H9 (cell line): ENCODE results near the gene CDK14. TPM values are rescaled to one million over a fixed set of nuclear protein-coding genes. Genes with fewer than 3 reads are reported as not detected.
A peak's percentile ranks its signal among the peaks of the same experiment; 100 is the strongest.

ENCODE experiments used
- DNase-seq: peaks from one replicate; pipeline ENCODE4 v3.0.0-alpha.2; 2017
- H2AFZ ChIP-seq: one replicate; pipeline ENCODE4 v1.6.1; 2013; ENCODE audit warnings: mild to moderate bottlenecking, low read length, control low read depth, moderate library complexity
- H2AK5ac ChIP-seq: 2 replicates; pipeline ENCODE4 v1.6.1; 2013; ENCODE audit warnings: low read length, control low read depth, mixed read lengths; ENCODE audit not compliant: insufficient read length
- H2BK120ac ChIP-seq: one replicate; pipeline ENCODE4 v1.6.1; 2013; ENCODE audit warnings: low read depth, mild to moderate bottlenecking, low read length, control low read depth, inconsistent platforms; ENCODE audit not compliant: poor library complexity, severe bottlenecking
- H2BK12ac ChIP-seq: 2 replicates; pipeline ENCODE4 v1.6.1; 2013; ENCODE audit warnings: low read length, control low read depth, mixed read lengths, low read depth; ENCODE audit not compliant: insufficient read length
- H2BK15ac ChIP-seq: 2 replicates; pipeline ENCODE4 v1.6.1; 2013; ENCODE audit warnings: low read depth, low read length, control low read depth
- H2BK20ac ChIP-seq: one replicate; pipeline ENCODE4 v1.6.1; 2013; ENCODE audit warnings: low read depth, mild to moderate bottlenecking, low read length, control low read depth, inconsistent platforms; ENCODE audit not compliant: poor library complexity, severe bottlenecking
- H2BK5ac ChIP-seq: 2 replicates; pipeline ENCODE4 v1.6.1; 2013; ENCODE audit warnings: low read length, control low read depth, mixed read lengths; ENCODE audit not compliant: insufficient read length
- H3K14ac ChIP-seq: 2 replicates; pipeline ENCODE4 v1.6.1; 2013; ENCODE audit warnings: low read length, control low read depth; ENCODE audit not compliant: insufficient read depth
- H3K18ac ChIP-seq: 2 replicates; pipeline ENCODE4 v1.6.1; 2013; ENCODE audit warnings: low read depth, mild to moderate bottlenecking, mixed read lengths, low read length, control low read depth; ENCODE audit not compliant: insufficient read length
- H3K23ac ChIP-seq: 2 replicates; pipeline ENCODE4 v1.6.1; 2013; ENCODE audit warnings: low read length, control low read depth, mixed read lengths, low read depth; ENCODE audit not compliant: insufficient read length
- H3K23me2 ChIP-seq: 2 replicates; pipeline ENCODE4 v1.6.1; 2013; ENCODE audit warnings: low read depth, mild to moderate bottlenecking, mixed read lengths, low read length, control low read depth; ENCODE audit not compliant: insufficient read length, poor library complexity, severe bottlenecking
- H3K27ac ChIP-seq: 2 replicates; pipeline ENCODE4 v1.5.1; 2013; ENCODE audit warnings: low read length, control low read depth, mixed read lengths, low read depth; ENCODE audit not compliant: insufficient read length
- H3K27me3 ChIP-seq: 2 replicates; pipeline ENCODE4 v1.6.1; 2013; ENCODE audit warnings: low read length, control low read depth, inconsistent platforms; ENCODE audit not compliant: insufficient read depth
- H3K4ac ChIP-seq: 2 replicates; pipeline ENCODE4 v1.6.1; 2013; ENCODE audit warnings: low read depth, mild to moderate bottlenecking, control low read depth, inconsistent platforms, low read length, moderate library complexity
- H3K4me1 ChIP-seq: 2 replicates; pipeline ENCODE4 v1.6.1; 2013; ENCODE audit warnings: low read length, control low read depth, inconsistent platforms; ENCODE audit not compliant: insufficient read depth
- H3K4me2 ChIP-seq: 2 replicates; pipeline ENCODE4 v1.6.1; 2013; ENCODE audit warnings: low read length, control low read depth, mixed read lengths; ENCODE audit not compliant: insufficient read length, insufficient read depth
- H3K56ac ChIP-seq: 2 replicates; pipeline ENCODE4 v1.6.1; 2013; ENCODE audit warnings: low read depth, mild to moderate bottlenecking, mixed read lengths, low read length, control low read depth; ENCODE audit not compliant: insufficient read length
- H3K79me1 ChIP-seq: 2 replicates; pipeline ENCODE4 v1.6.1; 2013; ENCODE audit warnings: low read depth, mild to moderate bottlenecking, moderate library complexity, low read length, control low read depth, inconsistent platforms; ENCODE audit not compliant: insufficient read depth, poor library complexity, severe bottlenecking
- H3K79me2 ChIP-seq: 2 replicates; pipeline ENCODE4 v1.6.1; 2013; ENCODE audit warnings: low read length, control low read depth, inconsistent platforms; ENCODE audit not compliant: insufficient read depth
- H3K9ac ChIP-seq: 2 replicates; pipeline ENCODE4 v1.6.1; 2013; ENCODE audit warnings: low read length, control low read depth, mixed read lengths; ENCODE audit not compliant: insufficient read length; ENCODE audit errors: extremely low read depth
- H3K9me3 ChIP-seq: one replicate; pipeline ENCODE4 v1.6.1; 2013; ENCODE audit warnings: low read depth, low read length, inconsistent platforms; ENCODE audit not compliant: control insufficient read depth
- H3T11ph ChIP-seq: one replicate; pipeline ENCODE4 v1.6.1; 2013; ENCODE audit warnings: mild to moderate bottlenecking, low read length, control low read depth, inconsistent platforms
- H4K20me1 ChIP-seq: one replicate; pipeline ENCODE4 v1.6.1; 2013; ENCODE audit not compliant: control insufficient read depth, insufficient read length, insufficient read depth
- H4K5ac ChIP-seq: 2 replicates; pipeline ENCODE4 v1.6.1; 2013; ENCODE audit warnings: low read depth, mild to moderate bottlenecking, mixed read lengths, low read length, control low read depth; ENCODE audit not compliant: insufficient read length
- H4K8ac ChIP-seq: replicated peaks from 2 replicates; pipeline ENCODE4 v1.6.1; 2013; ENCODE audit warnings: low read length, control low read depth, mixed read lengths, low read depth; ENCODE audit not compliant: insufficient read length
- H4K91ac ChIP-seq: 2 replicates; pipeline ENCODE4 v1.6.1; 2013; ENCODE audit warnings: low read depth, mild to moderate bottlenecking, moderate library complexity, mixed read lengths, low read length, control low read depth; ENCODE audit not compliant: insufficient read length
- H3K27ac Mint-ChIP-seq, 3 experiments: 2 replicates in 2 of 3; 3 replicates in 1 of 3; pipeline ENCODE4 v1.8.0; 2020 to 2021; ENCODE audit warnings: mixed read lengths in 3 of 3, mild to moderate bottlenecking in 1 of 3, moderate library complexity in 1 of 3
- H3K27me3 Mint-ChIP-seq: 2 replicates; pipeline ENCODE4 v1.8.0; 2021; ENCODE audit warnings: low read depth, mild to moderate bottlenecking, moderate library complexity, mixed read lengths
- H3K36me3 Mint-ChIP-seq, 3 experiments: 2 replicates in 2 of 3; 3 replicates in 1 of 3; pipeline ENCODE4 v1.8.0; 2020 to 2021; ENCODE audit warnings: low read depth in 3 of 3, mixed read lengths in 3 of 3; ENCODE audit not compliant: insufficient read depth in 1 of 3
- H3K4me1 Mint-ChIP-seq, 2 experiments: 2 replicates each; pipeline ENCODE4 v1.8.0; 2020; ENCODE audit warnings: mixed read lengths in 2 of 2
- H3K4me3 Mint-ChIP-seq, 2 experiments: 2 replicates in 1 of 2; 3 replicates in 1 of 2; pipeline ENCODE4 v1.8.0; 2020 to 2021; ENCODE audit warnings: mild to moderate bottlenecking in 2 of 2, mixed read lengths in 2 of 2, moderate library complexity in 1 of 2
- H3K9me3 Mint-ChIP-seq, 2 experiments: 2 replicates in 1 of 2; 3 replicates in 1 of 2; pipeline ENCODE4 v1.8.0; 2020; ENCODE audit warnings: mild to moderate bottlenecking in 2 of 2, mixed read lengths in 2 of 2, moderate library complexity in 1 of 2
- WGBS: extraction: QIAGEN DNeasy Blood & Tissue Kit; methylation state at CpG from one replicate; pipeline ENCODE4 v1.1.7; 2013; ENCODE audit warnings: missing lambda C conversion rate, low lambda C conversion rate, mixed read lengths; ENCODE audit not compliant: insufficient read length; ENCODE audit errors: extremely low coverage; 5-methylcytosine and 5-hydroxymethylcytosine counted together
- total RNA-seq: library from RNA; stranded (reverse); gene quantifications from 2 replicates; pipeline ENCODE4 v1.2.1, GENCODE V29; 2021
- TF ChIP-seq, protein P1 (sequence below): fragments of 200-600 bp; sonication (generic); conservative IDR thresholded peaks from 3 replicates; pipeline ENCODE4 v1.8.0; 2021; ENCODE audit warnings: antibody characterized with exemption, mild to moderate bottlenecking

CDK14 gene
- total RNA-seq, 1 experiment from 2014 or later: 23.9 TPM

DNA sequence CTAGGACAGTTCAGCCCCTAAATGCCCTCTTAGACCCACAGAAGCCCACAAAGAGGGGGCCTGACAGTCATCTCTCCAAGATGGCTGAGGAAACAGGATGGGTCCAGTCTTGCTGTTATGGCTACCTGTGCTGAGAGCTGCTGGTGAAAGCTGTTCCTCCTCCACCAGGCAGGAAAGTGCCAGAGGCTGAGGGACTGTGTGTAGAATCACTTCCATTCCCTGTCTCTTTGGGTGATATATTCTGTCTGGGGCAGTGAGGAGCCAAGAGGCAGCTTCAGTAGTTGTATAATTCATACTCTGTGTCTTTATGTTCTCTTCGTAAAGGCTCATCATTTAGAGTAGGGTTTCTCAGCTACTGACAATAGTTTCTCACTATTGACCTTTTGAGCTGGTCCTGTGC lies 425.8 kb downstream of the CDK14 start:
- Mint-ChIP-seq H3K4me3 (no peak overlapping the region), H3K36me3 (no peaks in the 10 kb centered on the region), H3K27me3 (no peaks in the 10 kb centered on the region; the same call in 1 of the 2 replicates), H3K9me3 (no peaks in the 10 kb centered on the region), H3K27ac (no peak overlapping the region), H3K4me1 (peaks cover 3 to 4% of the 10 kb centered on the region in 2 experiments)
- H3K9me3 ChIP-seq: no peaks in the 10 kb centered on the region
- H3K27me3 ChIP-seq: no peaks in the 10 kb centered on the region
- H3K79me1 ChIP-seq: no peaks in the 10 kb centered on the region
- no peaks in the 10 kb centered on the region for H3K23me2 ChIP-seq
- no peak overlapping the region for H4K5ac ChIP-seq
- no peak overlapping the region for H4K8ac ChIP-seq
- no peak overlapping the region for H3K14ac ChIP-seq
- H3K4ac ChIP-seq: no peak overlapping the region
- H2BK120ac ChIP-seq: no peak overlapping the region
- no peak overlapping the region for H3K18ac ChIP-seq
- H3K4me1 ChIP-seq: 0 out of 2 replicates have a peak, but pooled peaks cover 2% of the 10 kb centered on the region
- no peak overlapping the region for H3K23ac ChIP-seq
- no peak overlapping the region for H3T11ph ChIP-seq
- no peak overlapping the region for H2BK15ac ChIP-seq
- no peak overlapping the region for H3K4me2 ChIP-seq
- peak overlapping the region; percentile 3 for H2BK5ac ChIP-seq
- DNase-seq: no peak
- no peak overlapping the region for H3K27ac ChIP-seq
- H4K91ac ChIP-seq: no peak overlapping the region
- WGBS: no CpG with 5 or more reads among the region's 1 CpG
- H4K20me1 ChIP-seq: no peaks in the 10 kb centered on the region
- H2AK5ac ChIP-seq: no peak overlapping the region
- H2BK20ac ChIP-seq: no peak overlapping the region
- no peaks in the 10 kb centered on the region for H3K79me2 ChIP-seq
- no peak overlapping the region for H3K9ac ChIP-seq
- TF ChIP-seq, protein P1, sequence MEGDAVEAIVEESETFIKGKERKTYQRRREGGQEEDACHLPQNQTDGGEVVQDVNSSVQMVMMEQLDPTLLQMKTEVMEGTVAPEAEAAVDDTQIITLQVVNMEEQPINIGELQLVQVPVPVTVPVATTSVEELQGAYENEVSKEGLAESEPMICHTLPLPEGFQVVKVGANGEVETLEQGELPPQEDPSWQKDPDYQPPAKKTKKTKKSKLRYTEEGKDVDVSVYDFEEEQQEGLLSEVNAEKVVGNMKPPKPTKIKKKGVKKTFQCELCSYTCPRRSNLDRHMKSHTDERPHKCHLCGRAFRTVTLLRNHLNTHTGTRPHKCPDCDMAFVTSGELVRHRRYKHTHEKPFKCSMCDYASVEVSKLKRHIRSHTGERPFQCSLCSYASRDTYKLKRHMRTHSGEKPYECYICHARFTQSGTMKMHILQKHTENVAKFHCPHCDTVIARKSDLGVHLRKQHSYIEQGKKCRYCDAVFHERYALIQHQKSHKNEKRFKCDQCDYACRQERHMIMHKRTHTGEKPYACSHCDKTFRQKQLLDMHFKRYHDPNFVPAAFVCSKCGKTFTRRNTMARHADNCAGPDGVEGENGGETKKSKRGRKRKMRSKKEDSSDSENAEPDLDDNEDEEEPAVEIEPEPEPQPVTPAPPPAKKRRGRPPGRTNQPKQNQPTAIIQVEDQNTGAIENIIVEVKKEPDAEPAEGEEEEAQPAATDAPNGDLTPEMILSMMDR: no peak
- no peak overlapping the region for H2AFZ ChIP-seq
- H2BK12ac ChIP-seq: no peak overlapping the region
- H3K56ac ChIP-seq: no peak overlapping the region
